NCI-H1694 treated with DMSO at 0.1 percent for 48 hours (cell line): Measurements from ENCODE around the gene MAP4K5.
"Not testable (repeated sequence)": the region's sequence is repeated elsewhere in the genome, so short reads cannot be mapped to it uniquely, and the experiment has no call there.

Experiments
- DNase-seq: peaks from one replicate; lab custom pipeline; 2025; lab: John Stamatoyannopoulos, UW

Gene MAP4K5

DNA sequence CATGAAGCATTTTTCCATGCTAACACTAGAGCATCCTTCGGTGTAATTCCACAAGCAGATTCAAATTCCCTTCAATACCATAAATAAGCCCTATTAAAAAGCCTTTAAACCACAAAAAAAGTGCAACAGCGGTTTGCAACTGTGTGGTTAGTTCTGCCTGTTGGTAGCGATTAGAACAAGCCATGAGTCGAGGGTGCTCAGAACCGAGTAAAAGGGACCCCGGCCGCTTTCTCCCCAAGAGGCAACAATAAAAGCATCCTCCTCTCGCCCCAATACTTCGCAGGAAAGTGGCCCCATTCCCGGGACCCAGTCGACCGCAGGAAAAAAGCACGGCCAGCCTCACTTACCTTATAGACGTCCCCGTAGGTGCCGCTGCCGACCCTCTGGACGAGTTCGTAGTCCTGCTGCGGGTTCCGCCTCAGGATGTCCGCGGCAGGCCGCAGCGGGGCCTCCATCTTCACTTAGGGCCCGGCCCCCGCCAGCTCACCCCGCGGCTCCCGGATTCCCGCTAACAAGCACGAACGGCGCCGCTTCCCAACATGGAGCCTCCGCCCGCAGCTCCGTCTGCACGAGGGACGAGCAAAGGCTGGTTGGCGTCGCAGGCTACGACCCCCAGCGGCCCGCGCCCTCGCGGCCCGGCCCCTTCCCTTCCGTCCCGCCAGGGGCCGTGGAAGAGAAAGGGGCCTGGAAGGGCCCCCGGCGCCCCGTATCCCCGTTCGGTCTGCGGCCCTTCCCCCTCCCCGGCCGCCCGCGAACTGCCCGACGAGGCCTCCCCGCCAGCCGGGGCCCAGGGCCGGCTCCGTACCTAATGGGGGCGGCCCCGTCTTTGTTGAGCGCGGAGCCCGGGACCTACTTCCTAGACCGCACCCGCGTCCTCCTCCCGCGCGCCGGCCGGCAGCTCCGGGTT lies 521 bp downstream of the MAP4K5 start:
- DNase-seq: peak; percentile 38

DNA sequence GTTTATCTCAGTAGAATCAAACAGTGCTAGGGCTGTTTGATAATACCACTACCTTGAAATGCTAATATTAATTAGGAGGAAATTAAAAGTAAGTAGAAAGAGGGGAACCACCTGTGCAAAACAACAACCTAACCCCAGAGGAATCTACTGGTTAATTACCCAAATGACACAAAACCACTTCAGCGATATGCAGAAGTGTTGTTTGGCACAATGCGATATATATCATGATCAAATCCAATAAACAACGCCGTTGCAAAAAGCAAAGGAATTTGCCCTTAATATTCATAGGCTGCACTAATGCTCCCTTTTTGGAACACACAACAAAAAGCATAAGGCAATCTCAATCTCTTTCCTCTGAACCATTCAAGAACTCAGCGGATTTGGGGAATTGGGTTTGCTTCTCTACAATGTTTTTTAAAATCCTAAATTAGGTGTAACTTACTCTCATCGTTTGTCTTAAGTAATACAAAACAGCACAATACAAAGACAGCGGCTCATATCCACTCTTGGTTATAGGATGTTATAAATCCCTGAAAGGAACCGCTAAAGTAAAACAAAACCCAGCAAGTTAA lies 1.5 kb downstream of the MAP4K5 start:
- no peak for DNase-seq

DNA sequence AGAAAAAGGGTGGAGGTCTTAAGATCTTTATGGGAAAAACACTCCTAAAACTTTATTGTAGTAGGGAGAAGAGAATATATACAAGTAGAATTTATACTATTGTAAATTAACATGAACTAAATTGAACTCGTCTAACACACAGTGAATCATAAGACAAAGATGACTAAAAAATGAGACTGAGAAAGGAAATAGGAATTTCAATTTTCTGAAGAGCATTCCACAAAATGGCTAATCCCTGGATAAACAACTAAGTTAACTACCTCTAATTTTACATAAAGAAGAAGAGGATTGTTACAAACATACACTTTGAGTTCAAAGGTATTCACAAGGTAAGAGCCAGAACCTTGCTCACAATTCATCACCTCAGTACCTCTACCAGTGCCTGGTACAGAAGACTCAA lies 2.0 kb downstream of the MAP4K5 start:
- no peak for DNase-seq

DNA sequence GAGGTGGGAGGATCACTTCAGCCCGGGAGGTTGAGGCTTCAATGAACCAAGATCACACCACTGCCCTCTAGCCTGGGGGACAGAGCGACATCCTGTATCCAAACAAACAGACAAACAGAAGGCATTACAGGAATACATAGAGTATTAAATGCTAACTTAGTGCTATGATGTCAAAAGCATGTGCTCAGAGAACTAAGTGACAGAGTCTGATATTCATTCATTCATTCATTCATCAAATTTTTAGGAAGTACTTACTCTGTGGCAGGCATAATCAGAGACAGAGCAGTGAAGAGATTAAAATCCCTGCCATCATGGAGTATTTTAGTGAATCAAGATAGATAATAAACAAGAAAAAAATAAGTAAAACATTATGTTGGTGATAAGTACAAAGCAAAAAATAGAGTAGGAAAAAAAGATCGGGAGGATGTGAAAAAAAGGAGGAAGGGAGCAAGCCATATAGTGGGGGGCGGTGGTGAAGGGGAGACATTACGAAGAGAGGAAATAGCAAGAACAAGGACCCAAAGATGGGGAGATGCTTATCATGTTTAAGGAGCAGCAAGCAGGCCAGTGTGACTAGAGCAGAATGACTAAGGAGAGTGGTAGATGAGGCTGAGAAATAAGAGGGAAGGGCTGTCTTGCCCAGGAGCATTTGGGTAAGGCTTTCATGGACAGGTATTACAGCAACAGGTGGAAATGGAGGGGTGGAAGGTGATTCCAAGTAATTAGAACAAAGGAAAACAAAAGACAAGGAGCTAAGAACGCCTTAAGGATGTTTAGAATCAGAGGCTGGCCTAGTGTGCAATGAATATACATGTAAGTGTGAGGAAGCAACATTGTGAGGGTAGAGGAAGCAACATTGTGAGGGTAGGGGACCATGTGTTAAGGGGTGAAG lies 2.8 kb downstream of the MAP4K5 start:
- no peak for DNase-seq

DNA sequence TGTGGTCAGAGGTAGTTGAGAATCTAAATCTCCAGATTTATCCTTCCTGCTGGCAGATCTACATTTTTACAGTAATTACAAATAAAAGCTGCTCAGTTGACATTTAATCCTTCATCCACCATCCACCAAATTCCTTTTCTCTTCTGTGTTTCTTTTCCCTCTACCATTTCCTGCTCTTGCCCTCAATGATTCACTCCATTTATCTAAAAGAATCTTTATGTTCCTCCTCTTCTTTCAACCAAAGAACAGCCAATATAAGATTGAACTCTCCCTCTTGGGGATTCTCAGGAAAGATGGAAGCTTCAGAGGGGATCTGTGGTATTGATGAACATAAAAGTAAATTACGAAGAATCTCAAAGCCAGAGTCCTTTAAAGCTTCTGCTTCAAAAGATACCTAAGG lies 4.4 kb downstream of the MAP4K5 start:
- no peak for DNase-seq

DNA sequence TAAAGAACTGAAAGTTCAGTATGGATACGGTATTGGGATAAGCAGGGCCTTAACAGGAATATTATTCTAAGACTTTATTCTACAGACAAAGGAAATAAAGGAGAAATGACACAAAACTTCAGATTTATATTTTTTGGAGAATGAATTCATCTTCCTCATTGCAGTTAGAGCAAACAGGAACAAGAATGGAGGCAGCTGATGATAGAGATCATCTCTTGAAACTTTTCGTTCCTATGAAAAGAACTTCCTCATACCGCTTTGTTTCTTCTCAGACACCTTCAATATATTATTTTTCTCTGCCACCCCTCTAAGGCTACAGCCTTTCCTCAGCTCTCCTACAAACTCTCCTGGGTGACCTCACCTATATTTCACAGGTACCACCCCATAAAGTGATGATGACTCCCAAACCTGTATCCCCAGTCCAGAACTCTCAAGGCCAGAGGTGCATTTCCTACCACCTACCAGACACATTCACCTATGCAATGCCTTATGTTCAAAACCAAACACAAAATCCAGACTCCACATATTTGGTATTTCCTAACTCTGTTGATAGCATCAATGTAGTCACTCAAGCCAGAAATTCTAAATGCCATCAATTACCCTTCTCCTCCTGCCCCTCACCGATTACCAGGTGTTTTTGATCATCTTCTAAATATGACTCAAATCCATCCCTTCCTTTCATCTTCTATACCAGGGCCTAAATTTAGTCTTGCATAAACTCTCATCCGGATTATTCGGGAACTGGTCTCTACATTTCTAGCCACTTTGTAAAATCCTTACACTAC lies 7.4 kb downstream of the MAP4K5 start:
- DNase-seq: no peak

DNA sequence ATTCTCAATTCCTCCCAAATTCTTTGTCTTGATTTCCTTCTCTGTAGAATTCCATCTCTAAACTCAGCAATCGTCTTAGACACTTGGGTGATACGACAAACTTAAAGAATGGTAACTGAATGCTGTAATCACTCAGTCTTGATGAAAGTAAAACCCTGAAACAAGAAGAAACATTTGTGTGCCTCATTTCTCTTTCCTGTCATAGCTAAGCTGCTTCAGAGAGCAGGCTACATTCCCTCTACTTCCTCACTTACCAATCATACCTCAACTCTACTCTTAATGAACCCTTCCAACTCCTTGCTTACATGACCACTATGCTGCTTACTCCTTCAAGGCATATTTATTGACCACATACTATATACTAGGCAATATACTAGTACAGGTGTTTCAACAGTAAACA lies 8.3 kb downstream of the MAP4K5 start:
- no peak for DNase-seq

DNA sequence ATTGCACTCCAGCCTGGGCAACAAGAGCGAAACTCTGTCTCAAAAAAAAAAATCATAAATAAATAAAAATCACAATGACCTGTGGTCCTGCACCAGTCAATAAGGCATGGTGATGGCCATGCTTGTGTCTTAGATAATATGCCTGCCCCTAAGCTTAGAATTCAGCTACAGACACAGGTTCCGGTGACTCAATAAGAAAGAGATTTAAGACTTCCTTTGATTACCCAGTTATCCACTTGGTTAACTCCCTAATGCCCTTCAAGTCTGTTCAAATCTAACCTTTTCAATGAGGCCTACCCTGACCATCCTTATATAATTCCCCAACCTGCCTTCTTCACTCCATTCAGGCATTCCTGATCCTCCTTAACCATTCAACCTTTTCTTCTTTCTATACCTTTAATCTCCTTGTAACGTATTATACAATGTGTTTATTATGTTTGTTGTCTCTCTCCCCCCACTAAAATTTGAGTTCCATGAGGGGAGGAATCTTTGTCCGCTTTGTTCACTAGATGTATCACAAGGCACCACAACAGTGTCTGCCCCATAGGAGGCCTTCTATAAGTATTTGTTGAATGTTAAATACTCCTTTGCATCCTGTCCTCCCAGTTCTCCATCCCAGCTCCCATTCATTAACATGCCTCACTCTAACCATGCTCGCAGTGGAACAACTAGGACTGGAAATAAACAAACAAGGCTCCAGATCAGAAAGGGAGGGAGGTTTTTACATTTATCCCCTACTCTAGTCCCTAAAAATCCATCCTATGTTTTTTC lies 8.9 kb downstream of the MAP4K5 start:
- no peak for DNase-seq

DNA sequence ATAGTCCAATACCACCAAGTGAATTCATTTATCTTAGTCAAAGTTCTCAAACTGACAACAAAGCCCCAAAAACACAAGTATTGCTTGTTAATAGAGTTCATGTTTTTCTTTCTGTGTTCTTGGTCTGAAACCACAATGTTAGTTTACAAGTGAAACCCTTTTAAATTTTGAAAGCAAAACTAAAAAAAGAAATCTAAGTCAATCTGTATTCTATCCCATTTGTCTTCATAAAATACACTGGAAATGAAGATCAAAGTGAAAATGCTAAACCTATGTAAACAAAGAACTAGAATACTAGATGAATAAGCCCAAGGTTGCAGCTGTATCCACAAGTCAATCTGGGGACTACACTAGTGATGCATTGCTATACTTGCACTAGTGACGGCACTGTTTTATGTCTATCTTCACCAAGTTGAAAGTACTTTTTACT lies 10.4 kb downstream of the MAP4K5 start:
- no peak for DNase-seq

DNA sequence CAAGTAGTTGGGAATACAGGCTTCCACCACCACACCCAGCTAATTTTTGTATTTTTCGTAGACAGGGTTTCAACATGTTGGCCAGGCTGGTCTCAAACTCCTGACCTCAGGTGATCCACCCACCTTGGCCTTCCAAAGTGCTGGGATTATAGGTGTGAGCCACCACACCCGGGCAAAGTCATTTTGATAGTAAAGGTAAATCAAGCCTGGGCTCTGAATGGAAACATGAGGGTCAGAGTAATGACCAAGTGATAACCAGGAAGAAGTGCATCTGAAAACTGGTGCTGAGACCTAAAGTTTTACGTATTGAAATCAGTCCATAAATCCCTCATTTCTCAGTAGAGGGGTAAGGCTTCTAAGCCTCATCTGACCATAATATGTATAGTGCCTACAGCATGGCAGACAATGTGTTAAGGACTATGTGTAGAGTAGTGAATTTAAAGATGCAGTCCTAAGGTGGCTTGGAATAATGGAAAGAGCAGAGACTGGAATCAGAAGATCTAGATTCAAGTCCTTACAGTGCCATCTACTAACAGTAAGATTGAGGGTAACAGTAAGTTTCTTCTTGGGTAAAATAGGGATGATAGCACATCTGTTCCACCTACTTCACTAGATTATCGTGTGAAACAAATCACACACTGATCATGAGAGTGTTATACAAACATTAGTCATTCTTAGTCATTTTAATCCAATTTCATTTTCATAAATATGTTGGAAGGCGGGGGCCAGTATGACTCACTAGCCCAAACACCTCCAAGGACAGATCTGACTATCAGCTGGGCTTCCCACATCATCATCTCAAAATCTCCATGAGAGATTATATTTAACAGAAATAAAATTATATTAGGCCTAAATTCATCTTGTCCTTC lies 11.2 kb downstream of the MAP4K5 start:
- DNase-seq: no peak

DNA sequence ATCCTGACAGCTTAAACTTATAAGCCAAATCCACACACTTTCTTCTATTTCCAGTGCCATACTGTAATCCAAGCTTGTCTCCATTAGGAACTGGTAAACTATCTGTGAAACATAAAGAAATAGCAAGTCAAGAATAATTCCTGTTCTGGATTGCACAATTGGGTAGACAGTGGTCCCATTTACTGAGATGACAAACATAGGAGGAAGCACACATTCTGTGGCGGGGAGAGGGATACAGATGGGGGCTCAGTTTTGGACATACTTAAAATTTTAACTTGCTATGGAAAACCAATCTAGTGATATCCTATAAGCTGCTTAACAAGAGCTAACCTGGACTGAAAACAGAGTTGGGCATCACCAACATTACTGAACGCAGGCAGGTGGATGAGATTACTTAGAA lies 16.3 kb downstream of the MAP4K5 start:
- no peak for DNase-seq

DNA sequence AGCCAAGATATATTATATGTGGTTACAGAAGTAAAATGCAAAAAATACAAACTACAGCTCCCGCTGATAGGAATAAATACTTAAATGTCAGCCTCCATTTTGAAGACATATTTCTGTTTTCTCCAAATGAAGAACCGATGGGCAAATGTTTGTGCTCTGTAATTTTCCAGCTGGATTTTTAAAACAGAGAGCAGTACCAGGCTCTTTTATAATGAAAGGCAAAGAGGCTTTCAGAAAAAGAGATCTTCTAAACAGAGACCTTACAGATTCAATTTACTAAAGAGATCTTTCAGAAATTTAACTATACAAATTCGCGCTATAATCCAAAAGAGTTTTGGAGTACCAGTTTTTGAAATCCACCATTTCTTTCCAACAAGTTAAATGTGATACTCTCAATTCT lies 19.9 kb downstream of the MAP4K5 start:
- DNase-seq: no peak

DNA sequence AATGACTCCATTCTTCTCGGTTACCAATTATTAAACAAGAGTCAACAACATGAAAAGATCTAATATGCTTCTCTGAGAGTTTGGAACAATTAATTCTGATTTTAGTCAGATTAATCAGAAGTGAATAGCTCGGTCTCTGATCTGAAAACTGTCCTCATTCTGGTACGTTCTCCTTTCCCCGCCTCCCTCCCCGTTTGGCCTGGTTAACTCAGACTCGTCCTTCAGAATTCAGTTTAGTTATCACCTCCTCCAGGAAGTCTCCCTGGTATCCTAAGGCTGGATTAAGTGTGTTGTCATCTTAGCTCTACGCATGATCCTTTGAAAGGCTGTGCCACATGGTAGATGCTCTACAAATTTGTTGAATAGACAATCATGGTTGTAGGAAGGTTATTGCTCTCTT lies 22.2 kb downstream of the MAP4K5 start:
- DNase-seq: no peak

DNA sequence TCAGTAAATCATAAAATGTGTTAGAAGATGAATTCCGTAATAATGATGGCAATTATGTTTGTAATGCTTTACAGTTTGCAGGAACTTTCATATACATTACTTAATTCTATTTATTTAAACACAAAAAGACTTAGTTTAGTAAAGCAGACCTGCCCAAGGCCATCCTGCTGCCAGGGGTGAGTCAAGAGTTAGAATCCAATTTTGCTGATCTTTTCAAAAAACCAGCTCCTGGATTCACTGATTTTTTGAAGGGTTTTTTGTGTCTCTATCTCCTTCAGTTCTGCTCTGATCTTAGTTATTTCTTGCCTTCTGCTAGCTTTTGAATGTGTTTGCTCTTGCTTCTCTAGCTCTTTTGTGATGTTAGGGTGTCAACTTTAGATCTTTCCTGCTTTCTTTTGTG lies 25.3 kb downstream of the MAP4K5 start:
- not testable (repeated sequence) for DNase-seq

DNA sequence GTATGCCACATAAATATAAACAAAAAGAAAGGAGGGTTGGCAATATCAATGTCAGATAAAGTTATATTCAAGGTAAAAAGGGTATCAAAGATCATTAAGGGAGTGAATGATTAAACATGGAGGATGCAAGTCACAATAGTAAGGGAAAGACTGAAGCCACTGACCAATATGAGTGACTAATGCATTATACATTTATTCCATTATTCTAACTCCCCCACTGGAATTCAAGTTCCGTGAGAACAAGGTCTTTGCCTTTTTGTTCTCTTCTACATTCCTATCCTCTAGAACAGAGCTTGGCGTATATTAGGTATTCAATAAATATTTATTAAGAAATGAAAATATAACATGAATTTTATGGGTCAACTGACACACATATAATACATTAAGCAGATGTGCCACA lies 30.7 kb downstream of the MAP4K5 start:
- no peak for DNase-seq

DNA sequence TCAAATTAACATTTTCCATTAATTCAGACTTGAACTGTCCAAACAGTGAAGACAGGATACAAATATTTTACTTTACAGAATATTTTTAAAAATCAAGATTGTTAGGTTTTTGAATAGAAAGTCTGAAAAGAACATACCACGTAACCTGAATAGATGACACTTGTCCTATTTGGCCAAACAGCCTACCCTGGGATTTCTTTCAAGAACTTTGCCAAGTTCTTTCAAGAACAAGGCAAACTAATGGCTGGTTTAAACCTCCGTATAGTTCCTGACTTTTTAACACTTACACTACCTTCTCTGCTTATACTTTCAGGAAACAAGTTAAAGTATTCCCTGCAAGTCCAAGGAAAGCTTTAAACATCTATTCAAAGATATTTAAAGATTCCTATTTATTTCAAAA lies 35.0 kb downstream of the MAP4K5 start:
- no peak for DNase-seq

DNA sequence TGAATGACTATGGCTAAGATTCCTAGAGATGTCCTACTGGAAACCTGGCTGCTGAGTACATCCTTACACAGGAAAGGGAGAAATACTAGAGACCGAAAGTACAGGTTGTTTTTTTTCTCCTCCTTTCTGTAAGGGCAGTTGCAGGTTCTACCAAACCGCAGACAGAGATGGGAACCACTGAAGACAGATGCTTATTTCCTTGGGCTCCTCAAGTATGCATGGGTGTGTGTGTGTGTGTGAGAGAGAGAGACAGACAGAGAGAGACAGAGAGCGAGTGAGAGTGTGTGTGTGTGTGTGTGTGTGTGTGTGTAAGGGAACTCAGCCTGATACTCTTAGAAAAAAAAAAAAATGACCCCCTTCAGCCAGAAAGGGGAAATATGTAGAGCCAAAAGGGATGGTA lies 42.5 kb downstream of the MAP4K5 start:
- no peak for DNase-seq

DNA sequence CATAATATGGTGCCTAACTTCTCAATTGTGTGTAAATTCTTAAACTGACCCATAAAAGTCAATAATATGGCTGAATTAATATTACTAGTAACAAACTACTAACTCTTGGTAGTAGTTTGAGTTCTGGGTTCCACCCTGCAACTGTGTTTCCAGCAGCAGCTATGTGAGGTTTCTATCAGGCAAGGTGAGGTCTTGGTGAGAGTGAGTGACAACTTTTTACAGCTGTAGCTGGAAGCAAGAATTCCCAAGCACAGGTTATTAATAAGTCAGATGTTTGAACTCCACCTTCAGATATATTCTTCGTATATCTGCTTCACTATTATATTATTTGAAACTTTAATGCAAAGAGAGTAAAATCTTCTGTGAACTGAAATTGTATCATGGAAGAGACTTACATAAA lies 43.8 kb downstream of the MAP4K5 start:
- no peak for DNase-seq

DNA sequence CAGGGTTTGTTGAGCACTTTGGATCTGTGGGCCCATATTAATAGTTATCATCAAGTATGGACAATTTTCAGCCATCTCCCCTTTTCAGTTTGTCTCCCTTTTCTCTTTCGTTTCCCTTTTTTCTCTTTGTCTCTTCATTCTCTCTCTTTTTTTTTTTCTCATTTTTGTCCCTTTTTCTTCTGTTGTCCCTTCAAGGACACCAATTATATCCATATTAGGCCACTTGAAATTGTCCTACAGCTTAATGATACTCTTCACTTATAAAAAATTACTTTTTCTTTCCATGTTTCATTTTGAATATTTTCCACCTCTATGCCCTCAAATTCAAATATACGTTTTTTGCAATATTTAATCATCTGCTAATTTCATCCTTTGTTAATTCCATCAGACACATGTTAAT lies 53.3 kb downstream of the MAP4K5 start:
- no peak for DNase-seq

DNA sequence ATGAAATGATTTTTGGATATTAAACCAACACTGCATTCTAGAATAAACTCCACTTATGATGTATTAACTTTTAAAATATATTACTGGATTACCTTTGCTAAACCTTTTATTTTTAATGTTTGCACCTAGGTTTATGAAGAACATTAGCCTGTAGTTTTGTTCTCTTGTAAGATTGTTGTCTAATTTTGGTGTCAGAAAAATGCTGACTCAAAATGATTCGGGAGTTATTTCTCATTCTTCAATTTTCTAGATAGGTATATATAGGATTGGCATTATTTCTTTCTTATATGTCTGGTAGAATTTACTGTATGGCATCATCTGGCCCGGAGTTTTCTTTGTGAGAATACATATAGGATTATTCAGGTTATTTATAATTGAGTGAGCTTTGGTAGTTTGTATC lies 54.6 kb downstream of the MAP4K5 start:
- DNase-seq: no peak
